COLO668 (cell line): ENCODE data around the gene KRT83.
"Not testable (repeated sequence)": the region's sequence is repeated elsewhere in the genome, so short reads cannot be mapped to it uniquely, and the experiment has no call there.

Experiments
- DNase-seq: peaks from one replicate; lab custom pipeline; 2025; ENCODE audit not compliant: unreplicated experiment; lab: John Stamatoyannopoulos, UW

Gene KRT83

GRCh38 chr12:52312086-52312485 is 9.1 kb downstream of the KRT83 start:
- DNase-seq: no peak

- no peak for DNase-seq
Observed at GRCh38 chr12:52311285-52311648, 9.9 kb downstream of the KRT83 start.

GRCh38 chr12:52310622-52311284 is 10.4 kb downstream of the KRT83 start:
- DNase-seq: no peak

- no peak for DNase-seq
Observed at GRCh38 chr12:52308806-52309425, 12.3 kb downstream of the KRT83 start.

GRCh38 chr12:52307836-52308805 is 13.1 kb downstream of the KRT83 start:
- DNase-seq: peak; percentile 70

GRCh38 chr12:52306731-52307130 is 14.5 kb downstream of the KRT83 start:
- no peak for DNase-seq

GRCh38 chr12:52305921-52306705 is 15.1 kb downstream of the KRT83 start:
- no peak for DNase-seq

GRCh38 chr12:52304941-52305411 is 16.2 kb downstream of the KRT83 start:
- not testable (repeated sequence) for DNase-seq

- DNase-seq: not testable (repeated sequence)
Observed at GRCh38 chr12:52302242-52302914, 18.8 kb downstream of the KRT83 start.

GRCh38 chr12:52301721-52302120 is 19.5 kb downstream of the KRT83 start:
- DNase-seq: not testable (repeated sequence)

GRCh38 chr12:52300796-52301691 is 20.2 kb downstream of the KRT83 start:
- no peak for DNase-seq

- DNase-seq: no peak
Observed at GRCh38 chr12:52298677-52299190, 22.5 kb downstream of the KRT83 start.

- DNase-seq: no peak
Observed at GRCh38 chr12:52296572-52297215, 24.5 kb downstream of the KRT83 start.

- DNase-seq: no peak
Observed at GRCh38 chr12:52295663-52296062, 25.5 kb downstream of the KRT83 start.

- DNase-seq: no peak
Observed at GRCh38 chr12:52294803-52295202, 26.4 kb downstream of the KRT83 start.

- no peak for DNase-seq
Observed at GRCh38 chr12:52293926-52294325, 27.3 kb downstream of the KRT83 start.

- DNase-seq: no peak
Observed at GRCh38 chr12:52291267-52291935, 29.8 kb downstream of the KRT83 start, which contains the start of gene KRT81. TSS of gene KRT81 (minus strand) at chr12:52291534. CDS start at chr12:52291465, 69 bp downstream.
